AG10803 (cell line): Measurements from ENCODE around the gene NET1.

ENCODE experiments used
- DNase-seq: peaks from one replicate; pipeline ENCODE4 v3.0.0; 2010; ENCODE audit warnings: low read depth
- H3K4me3 ChIP-seq: 2 replicates; pipeline ENCODE4 v1.5.1; 2011; ENCODE audit warnings: mild to moderate bottlenecking, low read length, control low read depth
- TF ChIP-seq, protein P1 (sequence below): conservative IDR thresholded peaks from 2 replicates; pipeline ENCODE4 v1.5.1; 2011; ENCODE audit warnings: mild to moderate bottlenecking, low read length, control low read depth, inconsistent platforms

Gene NET1

DNA sequence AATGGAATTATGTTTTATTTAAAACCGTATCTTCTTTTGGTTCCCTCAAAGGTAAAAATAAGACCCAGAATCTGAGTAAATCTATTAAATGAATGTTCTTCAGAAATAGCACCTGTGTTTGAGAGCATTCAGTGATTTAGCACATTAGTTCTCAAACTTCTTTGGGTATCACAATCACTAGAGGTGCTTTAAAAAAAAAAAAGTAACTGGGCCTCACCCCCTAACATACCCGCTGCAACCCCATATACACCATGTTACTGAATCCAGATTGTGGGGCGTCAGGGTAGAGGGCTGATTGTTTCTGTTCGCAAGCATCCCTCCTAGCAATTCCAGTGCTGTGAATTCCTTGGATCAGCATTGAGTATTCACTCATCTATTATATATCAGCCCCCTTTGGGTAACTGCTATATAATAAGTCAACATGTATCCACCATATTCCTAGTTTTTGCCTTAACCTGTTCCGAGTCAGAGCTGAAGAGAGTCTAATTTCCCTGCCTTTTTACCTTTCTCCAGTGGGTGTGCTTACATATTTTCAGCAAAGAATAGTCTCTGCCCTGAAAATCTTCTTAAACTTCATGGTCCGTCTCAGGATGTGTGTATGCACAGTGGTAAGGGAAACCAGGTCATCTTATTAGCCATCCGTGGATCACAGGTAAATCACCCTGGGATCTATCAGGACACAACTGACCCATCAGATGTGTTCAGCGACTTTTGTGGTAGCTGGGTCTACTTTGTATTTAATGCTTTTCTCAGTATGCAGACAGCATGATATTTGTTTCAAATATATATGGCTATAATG, 46.8 kb downstream of the NET1 start:
- DNase-seq = no peak
- TF ChIP-seq, protein P1, sequence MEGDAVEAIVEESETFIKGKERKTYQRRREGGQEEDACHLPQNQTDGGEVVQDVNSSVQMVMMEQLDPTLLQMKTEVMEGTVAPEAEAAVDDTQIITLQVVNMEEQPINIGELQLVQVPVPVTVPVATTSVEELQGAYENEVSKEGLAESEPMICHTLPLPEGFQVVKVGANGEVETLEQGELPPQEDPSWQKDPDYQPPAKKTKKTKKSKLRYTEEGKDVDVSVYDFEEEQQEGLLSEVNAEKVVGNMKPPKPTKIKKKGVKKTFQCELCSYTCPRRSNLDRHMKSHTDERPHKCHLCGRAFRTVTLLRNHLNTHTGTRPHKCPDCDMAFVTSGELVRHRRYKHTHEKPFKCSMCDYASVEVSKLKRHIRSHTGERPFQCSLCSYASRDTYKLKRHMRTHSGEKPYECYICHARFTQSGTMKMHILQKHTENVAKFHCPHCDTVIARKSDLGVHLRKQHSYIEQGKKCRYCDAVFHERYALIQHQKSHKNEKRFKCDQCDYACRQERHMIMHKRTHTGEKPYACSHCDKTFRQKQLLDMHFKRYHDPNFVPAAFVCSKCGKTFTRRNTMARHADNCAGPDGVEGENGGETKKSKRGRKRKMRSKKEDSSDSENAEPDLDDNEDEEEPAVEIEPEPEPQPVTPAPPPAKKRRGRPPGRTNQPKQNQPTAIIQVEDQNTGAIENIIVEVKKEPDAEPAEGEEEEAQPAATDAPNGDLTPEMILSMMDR = no peak
- no peak overlapping the region for H3K4me3 ChIP-seq

- TF ChIP-seq, protein P1 = no peak
- no peak for DNase-seq
These were observed 48.3 kb downstream of the NET1 start for GRCh38 chr10:5460468-5461202.

GRCh38 chr10:5461203-5461588, 48.8 kb downstream of the NET1 start:
- TF ChIP-seq, protein P1 = no peak
- H3K4me3 ChIP-seq = no peak overlapping the region
- no peak for DNase-seq

More at GRCh38 chr10:5460468-5461202, 48.3 kb downstream of the NET1 start:
- no peak overlapping the region for H3K4me3 ChIP-seq

DNA sequence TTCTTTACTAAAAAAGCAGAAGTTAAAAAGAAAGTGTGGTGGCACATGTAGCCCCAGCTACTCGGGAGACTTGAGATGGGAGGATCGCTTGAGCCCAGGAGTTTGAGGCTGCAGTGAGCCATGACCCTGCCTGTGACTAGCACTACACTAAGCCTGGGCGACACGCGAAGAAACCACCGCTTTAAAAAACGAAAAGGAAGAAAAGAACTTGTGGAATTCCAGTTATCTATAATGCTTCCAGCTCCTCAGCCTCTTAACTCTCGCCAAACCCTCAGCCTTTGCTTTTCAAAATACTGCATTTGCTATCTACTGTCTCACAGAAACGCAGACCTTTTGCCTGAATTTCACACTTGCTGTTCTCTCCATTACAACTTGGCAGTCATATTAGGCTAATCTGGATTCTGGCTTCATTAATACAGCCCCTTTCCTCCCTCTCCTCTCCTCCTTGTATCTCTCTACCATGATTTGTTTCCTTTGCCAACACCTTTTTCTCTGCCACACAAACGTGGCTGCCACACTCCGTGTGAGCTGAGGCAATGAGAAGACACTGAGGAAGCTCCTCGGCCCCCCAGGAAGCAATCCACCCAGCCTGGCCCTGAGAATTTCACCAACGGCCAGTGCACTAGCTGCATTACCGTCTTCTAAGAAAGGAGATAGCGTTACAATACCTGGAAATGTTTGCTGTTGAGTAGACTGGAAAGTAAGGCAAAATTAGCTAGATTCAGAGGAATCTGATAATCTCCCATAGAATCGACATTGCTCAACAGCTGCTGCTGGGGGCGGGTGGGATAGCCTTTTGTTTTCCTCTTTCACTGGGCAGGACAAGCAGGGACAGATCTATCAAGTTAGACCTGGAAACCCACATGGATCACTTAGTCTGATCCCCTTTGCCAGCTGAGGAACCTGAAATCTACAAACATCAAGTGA, 49.8 kb downstream of the NET1 start:
- DNase-seq = peak; percentile 61
- TF ChIP-seq, protein P1 = no peak
- peak overlapping the region; percentile 26 for H3K4me3 ChIP-seq

DNA sequence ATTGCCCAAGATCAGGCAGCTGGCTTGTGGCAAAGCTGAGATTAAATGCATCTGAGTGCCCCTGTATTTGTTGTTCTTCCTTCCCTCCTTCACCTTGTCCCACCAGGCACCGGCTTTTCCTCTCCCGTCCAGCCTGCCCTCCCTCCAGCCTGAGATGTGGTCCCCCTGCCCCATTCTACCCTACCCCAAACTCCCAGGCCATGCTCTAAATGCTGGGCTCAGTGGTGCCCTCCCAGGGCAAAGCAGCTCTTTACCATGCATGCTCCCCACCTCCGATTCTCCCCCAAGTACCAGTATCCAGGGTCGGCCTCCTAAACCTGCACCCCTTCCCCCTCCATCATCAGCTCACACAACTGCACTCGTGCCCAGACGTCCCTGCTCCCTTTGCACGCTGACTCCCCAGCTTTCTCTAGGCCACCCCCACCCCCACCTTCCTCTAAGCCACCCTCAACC, 50.5 kb downstream of the NET1 start:
- no peak overlapping the region for H3K4me3 ChIP-seq
- TF ChIP-seq, protein P1 = no peak
- no peak for DNase-seq

DNA sequence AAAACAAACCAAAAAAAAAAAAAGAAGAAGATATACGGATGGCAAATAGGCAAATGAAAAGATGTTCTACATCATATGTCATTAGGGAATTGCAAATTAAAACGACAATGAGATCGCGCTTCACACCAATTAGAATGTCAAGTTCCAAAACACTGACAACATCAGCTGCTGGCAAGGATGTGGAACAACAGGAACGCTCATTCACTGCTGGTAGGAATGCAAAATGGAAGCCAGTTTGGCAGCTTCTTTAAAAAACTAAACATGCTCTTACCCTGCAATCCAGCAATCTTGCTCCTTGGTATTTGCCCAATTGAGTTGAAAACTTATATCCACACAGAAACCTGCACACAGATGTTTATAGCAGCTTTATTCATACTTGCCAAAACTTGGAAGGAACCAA, 52.2 kb downstream of the NET1 start:
- no peak overlapping the region for H3K4me3 ChIP-seq
- peak; percentile 50 for DNase-seq

More for the DNA sequence above, 52.2 kb downstream of the NET1 start:
- TF ChIP-seq, protein P1 = peak; percentile 19; the same call in 1 of the 2 replicates
